COLO829 (cell line): ENCODE data around the gene PRR14.
A peak's percentile ranks its signal among the peaks of the same experiment; 100 is the strongest.

Experiments
- DNase-seq: peaks from one replicate; pipeline ENCODE4 v3.0.0; 2012; ENCODE audit warnings: low spot score

Gene PRR14

DNA sequence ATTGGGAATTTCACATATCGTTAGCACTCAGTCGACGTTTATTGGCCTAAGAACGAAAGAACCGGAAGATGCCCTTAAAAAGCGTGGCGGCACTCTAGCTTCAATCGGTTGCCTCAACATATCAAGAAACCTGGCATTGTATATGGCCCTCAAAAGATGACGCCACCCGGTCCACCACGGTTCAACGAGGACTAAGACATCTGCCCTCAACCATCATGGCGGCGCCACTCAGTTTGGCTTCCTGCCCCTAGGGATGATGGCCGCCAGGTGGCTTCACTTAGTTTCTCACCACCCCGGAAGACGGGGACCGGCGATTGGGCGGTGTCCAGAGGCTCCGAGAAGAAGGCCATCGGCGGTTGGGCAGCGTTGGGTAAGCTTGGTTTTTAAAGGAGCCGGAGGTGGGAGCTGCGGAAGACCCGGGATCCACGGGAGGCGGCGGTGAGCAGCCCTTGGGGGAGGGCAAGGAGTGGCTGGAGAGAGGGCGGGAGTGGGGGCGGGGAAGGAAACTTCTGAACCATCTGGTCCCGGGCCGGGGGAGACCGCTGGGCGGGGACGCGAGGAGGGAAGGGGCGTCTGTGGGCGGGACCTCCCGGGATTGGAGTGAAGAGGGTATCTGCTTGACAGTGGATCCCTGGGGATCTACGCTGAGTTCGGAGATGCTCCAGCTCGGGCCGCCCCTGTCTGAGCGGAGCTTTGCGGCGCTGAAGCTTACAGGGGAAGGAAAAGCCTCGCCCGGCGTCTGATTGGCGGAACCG, at the start of gene PRR14:
TSS of gene PRR14 (plus strand) at position 592 of the 755 bp plus-strand sequence. CDS start 686 bp downstream, outside the sequence.
- DNase-seq, result peak; percentile 89

DNA sequence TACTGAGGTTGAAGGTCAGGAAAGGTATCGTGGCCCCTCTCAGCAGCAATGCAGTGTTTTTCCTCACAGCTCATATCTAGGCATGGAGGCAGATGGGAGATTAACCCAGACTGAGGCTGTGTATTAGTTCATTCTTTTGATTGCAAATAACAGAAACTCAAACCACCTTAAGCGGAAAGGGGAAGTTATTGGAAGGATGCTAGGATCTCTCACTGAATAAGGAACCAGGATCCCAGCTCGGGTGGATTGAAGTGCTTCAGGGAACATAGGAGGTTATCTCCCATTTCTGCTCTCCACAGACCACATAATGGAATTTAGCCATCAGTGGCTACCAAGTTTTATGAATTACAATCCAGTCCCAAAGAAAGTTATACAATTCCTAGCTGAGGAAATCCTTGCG, 48.8 kb upstream of the PRR14 start:
- no peak for DNase-seq

DNA sequence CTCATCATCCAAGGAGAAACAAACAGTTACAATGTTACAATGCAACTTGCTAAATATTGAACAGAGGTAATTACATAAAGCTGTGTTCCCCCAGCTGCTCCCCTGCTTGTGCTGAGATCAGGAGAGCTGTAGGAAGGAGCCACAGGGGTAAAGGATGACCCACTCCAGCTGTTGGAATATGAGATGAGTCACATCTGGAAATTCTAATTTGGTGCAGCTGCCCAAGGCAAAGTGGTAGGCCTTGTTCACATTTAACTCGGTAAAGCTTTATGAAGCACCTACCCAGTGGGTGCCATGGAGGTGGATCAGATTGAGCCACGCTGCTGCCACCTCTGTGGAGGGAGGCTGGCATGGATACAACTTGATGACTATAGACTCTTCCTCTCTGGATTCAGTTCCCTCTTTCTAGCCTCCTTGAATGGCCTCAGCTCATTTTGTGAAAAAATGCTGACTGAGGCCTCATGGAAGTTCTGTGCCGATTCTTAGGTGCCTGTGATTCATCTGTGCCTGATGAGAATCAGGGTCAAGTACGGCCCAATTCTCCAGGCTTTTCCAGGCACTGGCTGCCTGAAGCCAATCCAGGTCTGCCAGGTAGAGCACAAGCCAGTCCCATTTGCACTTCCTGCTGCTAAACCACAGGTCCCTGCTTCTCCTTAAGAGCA, 48.0 kb upstream of the PRR14 start:
- no peak for DNase-seq

DNA sequence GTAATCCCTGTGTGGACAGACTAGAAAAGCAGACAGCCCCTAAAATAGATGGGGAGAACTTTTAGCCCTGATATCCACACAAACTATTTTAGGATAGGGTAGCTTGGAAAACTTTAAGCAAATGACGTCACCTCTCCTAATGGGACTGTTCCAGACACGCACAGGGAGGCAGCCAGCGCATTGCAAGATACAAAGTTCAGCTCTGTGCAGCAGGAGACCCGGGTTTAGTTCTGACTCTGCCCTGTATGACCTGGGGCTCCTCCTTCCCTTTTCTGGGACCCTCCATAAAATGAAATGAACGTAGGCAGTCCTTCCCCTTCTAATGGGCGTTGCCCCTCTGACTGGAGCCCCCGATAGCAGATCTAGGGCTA, 46.8 kb upstream of the PRR14 start:
- no peak for DNase-seq

DNA sequence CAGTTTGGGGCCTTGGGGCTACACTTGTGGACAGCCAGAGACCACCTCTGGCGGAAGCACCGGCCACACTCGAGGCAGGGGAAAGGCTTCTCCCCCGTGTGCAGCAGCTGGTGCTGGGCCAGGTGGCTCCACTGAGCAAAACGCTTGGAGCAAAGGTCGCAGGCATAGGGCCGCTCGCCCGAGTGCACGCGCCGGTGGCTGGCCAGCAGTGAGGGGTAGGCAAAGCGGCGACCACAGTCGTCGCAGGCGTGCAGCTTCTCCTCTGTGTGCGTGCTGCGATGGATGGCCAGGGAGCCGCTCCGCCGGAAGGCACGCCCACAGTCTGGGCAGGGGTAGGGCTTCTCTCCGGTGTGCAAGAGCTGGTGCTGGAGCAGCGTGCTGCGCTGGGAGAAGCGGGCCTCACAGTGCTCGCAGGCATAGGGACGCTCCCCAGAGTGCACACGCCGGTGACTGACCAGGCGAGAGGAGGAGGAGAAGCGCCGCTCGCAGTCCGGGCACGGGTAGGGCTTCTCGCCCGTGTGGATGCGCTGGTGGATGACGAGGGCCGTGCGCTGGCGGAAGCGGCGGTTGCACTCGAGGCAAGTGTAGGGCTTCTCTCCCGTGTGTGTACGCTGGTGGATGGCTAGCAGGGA, 46.3 kb upstream of the PRR14 start:
- no peak for DNase-seq

DNA sequence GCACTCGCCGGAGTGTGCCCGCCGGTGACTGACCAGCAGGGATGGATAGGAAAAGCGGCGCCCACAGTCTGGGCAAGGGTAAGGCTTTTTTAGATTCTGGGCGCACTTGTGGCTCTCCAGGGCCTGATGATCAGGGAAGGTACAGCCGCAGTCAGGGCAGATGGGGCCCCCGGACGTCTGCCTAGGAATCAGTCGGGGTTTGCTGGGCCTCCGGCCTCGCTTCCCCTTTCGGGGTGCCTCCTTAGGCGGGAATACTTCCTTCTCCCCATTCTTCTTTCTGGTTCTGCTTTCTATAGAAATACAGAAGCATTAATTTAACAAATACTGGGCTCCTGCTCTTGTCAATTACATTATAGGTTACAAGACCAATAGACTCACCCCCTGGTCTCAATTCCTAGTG, 45.6 kb upstream of the PRR14 start:
- no peak for DNase-seq

DNA sequence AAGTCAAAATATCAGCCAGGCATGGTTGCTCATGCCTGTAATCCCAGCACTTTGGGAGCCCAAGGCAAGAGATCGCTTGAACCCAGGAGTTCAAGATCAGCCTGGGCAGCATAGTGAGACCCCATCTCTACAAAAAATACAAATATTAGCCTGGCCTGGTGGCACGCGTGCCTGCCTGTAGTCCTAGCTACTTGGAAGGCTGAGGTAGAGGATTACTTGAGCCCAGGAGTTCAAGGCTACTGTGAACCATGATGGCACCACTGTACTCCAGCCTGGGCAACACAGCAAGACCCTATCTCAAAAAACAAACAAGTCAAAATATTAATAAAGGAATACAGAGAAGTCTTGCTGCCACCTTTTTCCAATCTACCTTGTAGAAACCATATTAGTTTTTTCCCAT, 44.8 kb upstream of the PRR14 start:
- no peak for DNase-seq

DNA sequence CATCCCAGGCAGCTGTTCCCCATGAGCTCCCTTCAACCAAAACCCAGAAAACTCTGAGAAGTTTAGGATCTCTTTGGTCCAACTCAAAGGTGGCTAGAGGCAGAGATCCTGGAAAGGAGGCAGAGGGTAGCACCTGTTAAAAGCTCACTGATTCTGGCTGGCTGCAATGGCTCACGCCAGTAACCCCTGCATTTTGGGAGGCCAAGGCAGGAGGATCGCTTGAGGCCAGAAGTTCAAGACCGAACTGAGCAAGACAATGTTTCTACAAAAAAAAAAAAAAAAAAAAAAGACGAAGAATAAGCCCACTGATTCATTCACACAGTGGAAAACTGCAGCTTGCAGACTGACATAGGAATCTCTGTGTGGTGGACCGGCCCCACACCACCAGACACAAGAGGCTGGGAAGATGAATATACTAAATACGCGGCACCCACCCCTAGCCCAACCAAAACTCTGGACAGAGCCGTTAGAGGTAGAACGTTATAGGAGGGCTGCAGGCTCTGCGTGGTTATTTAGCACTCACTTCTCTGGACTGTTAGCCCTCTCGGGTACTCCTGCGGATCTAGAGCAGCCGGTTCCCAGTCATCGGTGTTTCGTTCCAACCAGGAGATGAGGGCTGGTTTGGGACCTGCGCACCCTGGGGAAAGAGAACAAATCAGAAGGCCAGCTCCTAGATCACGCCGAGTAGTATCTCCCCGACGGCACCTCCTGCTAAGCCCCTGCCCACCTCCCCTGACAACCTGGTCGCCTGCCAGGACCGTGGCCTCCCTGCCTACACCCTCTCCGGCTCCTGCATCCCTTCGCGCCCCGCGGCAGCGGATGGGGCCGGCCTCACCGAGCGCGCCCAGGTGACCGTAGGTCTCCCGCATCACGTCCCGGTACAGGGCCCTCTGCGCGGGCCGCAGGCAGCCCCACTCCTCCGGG, 41.5 kb upstream of the PRR14 start:
- DNase-seq, result peak; percentile 38

DNA sequence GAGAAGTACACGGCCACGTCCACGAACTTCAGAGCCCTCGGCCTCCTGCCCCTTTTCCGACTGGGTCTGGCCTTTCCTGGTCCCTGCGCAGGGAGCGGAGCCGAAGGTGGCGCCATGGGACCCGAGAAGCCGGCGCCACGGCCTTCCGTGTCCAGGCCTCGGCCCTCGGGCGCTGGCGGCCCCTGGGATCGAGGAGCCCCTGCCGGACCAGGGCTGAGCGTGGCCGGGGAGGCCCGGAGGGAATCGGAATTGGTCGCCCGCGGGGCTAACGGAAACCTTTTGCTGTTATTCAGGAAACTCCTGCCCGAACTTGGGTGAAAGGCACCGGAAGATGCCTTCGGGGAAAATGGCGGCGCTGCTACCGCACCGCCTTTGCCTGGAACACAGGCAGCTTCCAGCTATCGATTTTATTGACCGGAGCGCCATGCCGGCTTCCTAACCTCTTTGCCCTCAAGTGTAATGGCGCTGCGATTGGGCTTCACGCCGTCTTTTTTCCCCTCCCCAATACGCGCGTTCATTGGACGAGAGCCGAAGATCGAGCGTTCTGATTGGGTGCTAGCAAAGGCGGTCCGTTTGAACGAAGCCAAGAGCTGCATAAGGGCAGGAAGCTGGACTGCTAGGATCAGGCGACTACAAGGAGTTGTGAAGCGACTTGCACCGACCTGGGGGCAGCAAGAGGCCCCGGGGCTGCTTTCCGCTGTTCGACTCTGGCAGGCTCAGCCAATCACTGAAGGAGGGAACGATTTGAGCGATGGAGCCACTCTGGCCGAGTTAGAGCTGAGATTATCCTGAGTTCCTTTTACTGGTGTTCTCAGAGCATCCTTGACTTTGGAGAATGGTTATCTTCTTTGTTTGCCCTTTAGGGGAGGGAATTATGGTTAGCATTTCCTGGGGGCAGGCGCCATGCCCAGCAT, 40.6 kb upstream of the PRR14 start, which contains the start of gene ZNF689:
TSS of gene ZNF689 (minus strand) at position 464 of the 914 bp plus-strand sequence. CDS start at position 116, 348 bp downstream.
- DNase-seq, result peak; percentile 99

DNA sequence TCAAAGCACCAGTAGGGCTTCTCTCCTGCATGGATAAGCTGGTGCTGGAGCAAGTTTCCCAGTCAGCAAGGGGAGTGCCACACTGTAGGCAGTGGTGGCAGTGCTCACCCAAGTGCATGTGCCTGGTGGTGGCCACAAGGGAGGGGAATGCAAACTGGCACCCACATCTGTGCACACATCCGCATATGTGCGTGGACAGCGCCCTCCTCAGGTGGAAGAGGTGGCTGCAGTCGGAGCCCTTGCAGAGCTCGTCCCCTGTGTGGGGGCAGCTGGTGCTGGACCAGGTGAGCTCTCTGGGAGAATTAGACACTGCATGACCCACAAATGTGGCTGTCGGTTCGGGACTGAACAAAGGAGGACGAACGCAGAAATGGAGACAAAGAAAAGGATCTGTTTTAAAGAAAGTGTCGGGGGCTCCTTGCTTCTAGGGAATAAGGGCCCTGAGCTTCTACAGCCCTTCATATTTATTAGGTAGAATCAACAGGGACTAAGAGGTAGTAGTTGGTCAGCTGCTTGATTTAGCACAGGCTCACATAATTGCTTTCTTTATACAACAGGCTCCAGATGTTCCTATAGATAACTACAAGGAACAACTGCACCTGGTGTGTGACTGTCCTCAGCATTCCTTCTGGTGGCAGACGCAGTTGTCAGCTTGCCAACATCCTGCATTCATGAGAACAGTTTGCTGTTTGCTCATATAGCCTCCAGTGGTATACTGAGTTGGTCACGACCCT, 35.2 kb upstream of the PRR14 start:
- no peak for DNase-seq

DNA sequence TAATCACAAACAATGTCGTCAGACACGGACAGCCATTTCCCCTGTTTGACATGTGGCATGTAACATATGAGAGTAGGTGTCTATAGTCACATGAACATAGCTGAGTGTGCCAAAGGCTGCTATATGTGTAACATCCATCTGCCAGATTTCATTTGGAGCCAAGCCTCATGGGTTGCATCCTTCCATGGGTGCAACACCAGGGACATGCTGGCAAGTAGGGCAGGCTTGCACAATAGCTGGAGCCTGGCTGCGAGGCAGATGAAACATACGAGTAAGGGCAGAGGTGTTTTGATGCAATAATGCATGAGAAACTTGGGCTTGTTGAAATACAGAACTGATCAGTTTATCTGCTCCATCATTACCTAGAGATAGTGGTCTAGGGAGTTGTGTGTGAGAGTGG, 31.6 kb upstream of the PRR14 start:
- DNase-seq, result no peak

DNA sequence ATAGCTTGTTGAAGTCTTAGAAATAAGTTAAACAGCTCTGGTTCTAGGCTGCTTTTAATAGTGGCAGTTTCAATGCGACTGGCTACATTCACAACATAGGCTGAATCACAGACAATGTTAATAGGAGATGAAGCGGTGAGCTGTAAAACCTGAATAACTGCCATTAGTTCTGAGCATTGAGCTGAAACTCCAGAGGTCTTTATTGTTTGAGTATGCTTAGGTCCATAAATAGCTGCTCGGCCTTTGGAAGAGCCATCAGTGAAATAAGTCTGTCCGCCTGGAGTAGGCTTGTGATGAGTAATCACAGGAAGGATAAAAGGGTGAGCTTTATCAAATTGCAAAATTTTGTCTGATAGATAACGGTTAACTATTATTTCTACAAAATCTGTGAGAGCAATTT, 31.1 kb upstream of the PRR14 start:
- no peak for DNase-seq

DNA sequence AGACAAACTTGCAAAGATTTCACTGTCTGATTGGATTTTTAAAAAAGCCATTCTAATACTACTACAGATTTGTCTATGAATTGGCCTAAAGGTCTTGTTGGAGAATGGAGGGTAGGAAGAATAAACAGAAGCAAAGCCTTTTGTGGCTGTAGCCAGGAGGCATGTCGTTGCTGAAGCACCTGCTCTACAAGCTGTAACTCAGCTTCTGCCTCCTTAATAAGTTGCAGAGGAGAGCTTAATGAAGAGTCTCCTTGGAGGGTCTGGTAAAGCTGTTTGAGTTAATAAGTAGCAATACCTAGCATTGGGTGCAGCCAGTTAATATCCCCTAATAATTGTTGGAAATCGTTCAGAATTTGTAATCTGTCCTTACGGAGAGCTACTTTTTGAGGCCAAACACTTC, 30.6 kb upstream of the PRR14 start:
- DNase-seq, result no peak

DNA sequence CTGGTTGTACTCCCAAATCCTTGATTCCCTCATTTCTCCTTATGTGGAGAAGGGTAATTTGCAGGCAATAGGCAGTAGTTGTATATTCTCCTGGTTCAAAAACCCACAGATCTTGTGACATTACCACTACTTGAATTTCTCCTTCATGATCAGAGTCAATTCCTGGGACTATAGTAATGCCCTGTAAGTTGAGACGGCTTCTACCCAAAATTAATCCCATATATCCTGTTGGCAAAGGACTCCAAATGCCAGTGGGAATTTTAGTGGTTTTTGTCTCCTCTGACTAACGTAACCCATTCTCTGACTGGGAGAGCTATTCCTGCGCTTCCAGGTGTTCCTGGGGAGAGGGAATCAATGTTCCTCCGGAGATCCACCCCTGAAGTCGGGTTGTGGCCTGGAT, 29.0 kb upstream of the PRR14 start:
- no peak for DNase-seq

DNA sequence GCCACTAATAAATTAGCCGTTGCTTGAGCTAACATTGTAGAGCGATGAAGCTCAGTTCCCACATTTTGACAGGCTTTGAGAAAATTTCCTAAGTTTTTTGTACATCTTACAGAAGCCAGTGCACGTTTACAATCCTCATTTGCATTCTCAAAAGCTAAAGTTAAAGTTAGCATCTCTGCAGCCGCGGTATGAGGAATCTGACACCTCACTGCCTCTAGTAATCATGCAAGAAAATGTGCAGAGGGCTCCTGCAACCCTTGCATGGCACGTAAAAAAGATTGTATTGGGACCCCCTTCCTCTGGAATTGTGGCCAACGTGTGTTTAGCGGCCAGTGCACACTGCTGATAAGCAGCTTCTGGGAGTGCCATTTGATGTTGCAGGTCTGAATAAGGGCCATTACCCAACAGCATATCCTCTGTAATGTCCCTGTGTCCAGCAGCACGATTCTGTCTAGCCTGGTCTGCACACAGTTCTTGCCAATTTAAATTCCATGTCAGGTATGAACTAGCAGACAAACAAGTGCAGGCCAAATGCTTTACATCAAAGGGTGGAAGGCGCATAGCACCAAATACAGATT, 28.2 kb upstream of the PRR14 start:
- no peak for DNase-seq

DNA sequence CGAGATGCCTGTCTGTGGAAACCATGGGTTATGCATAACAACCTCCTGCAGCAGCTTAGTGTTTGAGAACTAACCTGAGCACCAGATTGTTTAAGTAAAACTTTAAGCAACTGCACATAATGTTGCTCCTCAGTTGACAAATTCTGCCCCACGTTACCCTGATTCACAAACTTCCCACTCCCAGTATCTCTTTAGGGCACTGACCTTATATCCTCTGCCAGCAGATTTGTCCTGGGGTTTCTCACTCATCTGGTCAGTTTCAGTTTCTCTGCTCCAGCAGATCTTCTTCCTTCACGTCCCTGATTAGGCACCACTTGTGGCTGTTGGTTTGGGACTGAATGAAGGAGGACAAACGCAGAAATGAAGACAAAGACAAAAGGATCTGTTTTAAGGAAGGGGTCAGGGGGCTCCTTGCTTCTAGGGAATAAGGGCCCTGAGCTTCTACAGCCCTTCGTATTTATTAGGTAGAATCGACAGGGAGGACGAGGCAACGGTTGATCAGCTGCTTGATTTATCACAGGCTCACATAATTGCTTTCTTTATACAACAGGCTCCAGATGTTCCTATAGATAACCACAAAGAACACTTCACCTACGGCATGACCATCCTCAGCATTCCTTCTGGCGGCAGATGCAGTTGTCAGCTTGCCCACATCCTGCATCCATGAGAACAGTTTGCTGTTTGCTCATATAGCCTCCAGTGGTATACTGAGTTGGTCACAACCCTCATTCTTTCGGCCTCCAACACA, 27.1 kb upstream of the PRR14 start:
- DNase-seq, result no peak

DNA sequence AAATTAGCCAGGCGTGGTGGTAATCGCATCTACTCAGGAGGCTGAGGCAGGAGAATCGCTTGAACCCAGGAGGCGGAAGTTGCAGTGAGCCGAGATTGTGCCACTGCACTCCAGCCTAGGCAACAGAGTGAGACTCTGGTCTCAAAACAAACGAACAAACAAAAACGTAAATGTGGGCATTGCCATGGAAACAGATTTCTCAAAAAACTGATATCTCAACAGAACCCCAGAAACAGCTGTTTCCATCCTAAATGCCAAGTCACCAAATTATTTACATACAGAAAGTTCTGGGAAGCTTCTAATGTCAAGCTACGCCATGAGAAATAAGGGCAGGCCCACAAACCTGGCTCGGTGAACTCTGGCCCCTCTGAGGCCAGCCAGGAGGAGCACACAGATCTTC, 24.5 kb upstream of the PRR14 start:
- DNase-seq, result no peak

DNA sequence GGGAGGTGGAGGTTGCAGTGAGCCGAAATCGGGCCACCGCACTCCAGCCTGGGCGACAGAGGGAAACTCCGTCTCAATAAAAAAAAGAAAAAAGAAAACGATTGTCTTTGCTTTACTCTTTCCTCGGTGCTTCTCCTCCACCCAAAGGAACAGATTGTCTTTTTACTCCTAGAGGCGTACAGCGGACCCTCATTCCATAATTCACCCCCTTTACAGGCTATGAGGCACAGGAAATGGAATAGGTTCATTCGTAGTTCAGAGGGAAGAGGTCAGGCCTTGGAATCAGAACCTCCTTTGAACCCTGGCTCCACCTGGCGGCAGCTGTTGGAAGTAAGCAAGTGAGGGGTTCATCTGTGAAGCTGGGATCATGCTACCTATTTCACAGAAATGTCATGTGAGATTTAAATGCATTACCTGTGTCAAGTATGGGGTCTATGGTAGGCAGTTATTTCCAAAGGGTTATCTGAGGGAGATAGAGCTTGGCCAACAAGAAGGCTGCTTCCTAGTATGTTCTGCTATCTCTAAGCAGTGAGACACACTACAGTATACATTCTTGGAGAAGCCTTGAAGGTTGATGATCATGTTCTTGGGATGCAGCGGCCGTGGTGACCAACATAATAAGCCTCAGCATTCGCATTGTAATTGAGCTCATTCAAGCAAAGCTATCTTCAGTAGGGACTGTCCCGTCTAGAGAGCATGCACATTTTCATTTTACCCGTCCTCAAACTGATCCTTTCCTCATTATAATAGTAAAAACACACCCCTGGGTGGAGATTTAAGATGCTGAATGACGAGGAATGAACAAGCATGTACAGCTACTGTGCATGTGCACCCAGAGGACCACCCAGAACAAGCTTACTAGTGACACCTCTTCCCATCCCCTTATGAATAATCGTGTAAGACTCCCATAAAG, 21.9 kb upstream of the PRR14 start:
- peak; percentile 69 for DNase-seq
